ENCODE data around the gene CRB2.
A peak's percentile ranks its signal among the peaks of the same experiment; 100 is the strongest.
"Not testable (repeated sequence)": the region's sequence is repeated elsewhere in the genome, so short reads cannot be mapped to it uniquely, and the experiment has no call there.

Gene CRB2

GRCh38 chr9:123380852-123381705 is 25.1 kb downstream of the CRB2 start:
- DNase-seq (ENCODE audit: low read depth): no peak

DNA sequence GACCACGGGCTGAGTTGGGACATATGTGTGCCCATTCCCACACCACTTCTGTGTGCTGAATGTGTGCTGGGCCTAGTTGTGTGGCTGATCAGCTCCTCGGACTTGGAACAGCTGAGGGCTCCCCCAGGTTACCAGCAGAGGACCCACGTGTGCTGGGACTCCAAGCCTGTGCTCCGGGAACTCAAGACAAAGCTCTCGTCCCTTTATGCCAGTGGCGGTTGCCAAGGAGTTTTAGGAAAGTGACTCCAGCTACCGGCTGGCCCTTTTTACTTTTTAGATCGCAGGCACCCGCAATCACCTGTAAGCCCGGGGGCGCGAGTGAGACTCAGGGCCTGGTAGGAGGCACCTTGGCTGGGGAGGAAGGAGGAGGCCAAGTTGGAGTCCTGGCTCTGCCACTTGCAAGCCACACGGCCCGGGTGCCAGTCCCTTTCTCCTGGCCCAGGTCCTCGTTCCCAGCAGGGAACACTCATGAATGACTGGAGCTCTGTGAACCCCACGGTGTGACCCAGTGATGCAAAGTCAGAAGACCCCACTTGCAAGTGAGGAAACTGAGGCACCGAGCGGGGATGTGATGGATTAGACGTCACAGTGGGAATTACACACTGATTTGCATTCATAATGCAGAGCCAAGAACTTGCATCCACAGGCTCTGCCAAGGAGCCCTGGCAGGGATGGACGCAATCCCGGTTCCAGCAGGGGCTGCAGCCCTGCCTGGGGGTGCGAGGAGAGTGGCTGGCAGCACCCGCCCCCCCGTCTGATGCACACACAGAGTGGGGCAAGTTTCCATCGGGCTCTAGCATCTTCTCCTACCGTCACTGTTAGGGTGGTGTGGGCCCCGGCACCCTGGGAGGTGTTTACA is 26.9 kb downstream of the CRB2 start:
- no peak for DNase-seq (ENCODE audit: low read depth)

DNA sequence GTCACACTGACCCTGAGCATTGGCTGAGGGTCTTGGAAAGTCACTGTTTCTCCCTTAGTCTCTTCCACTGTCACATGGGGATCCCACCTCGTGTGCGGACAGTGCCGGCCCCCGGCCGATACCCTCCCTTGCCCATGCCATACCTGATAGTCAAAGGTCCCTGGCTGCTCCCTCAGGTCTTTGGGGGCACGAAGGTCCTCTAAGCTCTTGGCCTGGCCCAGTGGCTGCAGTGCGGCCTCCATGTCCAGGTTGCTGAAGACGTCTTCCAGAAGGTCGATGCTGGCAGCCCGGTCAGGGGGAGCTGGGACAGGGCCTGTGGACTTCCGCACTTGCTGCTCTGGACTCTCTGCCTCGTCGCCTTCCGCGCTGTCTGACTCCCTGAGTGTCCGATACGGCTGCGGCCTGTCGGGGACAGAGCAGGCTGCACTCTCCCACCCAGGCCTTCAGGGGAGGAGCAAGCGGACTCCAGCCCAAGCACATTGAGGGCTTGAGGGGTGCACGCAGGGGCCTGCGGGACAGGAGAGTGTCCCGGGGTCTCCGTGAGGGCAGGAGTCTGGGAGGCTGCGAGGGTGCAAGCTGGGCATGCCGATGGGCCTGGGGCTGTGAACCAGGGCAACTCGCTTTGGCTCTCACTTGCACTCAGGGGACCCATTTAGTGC is 27.6 kb downstream of the CRB2 start:
- DNase-seq (ENCODE audit: low read depth): no peak

GRCh38 chr9:123387686-123388085 is 31.7 kb downstream of the CRB2 start:
- DNase-seq (ENCODE audit: low read depth): no peak

GRCh38 chr9:123389070-123389469 is 33.1 kb downstream of the CRB2 start:
- no peak for DNase-seq (ENCODE audit: low read depth)

GRCh38 chr9:123389698-123390097 is 33.7 kb downstream of the CRB2 start:
- DNase-seq (ENCODE audit: low read depth): no peak

DNA sequence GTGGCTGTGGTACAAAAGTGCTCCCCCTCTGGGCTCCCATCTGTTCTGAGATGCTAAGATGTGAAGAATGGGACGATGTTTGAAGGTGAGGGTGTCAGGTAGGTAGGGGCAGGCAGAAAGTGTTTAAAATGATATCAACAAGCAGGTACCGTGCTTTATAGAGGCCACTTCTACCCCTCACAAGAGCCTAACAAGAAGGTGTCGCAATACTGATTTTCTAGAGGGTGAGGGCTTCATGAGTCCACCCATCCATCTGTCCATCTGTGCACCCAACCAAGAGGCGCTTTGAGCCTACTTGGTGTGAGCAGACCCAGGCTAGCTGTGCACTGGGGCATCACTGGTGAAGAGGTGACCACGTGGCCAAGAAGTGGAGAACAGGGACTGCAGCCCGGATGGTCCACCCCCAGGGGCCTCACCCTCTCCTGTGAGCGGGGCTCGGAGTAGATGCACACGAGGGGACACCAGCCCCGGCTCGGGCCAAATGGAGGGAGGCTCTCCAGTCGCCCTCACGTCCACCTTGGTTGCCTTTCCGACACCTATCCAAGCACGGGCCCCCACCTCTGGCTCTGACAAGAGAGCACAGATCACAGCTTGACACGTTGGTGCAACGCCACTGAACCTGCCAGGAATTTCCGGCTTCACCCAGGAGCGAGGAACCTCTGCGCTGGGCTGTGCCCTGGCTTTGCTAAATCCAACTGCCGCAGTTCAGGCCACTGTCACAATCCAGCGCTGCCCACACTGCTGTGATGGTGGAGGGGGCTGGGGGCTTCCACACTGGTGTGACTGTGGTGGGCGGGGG is 34.5 kb downstream of the CRB2 start:
- DNase-seq (ENCODE audit: low read depth): no peak

DNA sequence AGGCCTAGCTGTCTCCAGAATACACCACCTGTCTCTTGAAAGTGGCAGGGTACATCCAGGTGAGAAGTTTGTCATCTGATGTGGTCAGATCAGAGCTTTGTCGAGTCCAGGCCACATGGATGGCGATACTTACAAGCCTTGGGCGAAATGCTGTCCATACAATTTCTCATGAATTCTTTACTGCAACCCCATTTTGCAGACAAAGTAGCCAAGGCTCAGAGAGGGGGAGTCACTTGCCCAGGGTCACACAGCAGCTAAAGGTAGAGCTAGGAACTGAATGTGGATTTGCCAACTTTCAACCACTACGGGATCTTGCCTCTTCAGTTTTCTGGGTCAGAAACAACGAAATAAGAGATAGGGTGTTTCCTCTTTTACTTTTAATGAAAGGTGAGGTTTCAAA is 35.2 kb downstream of the CRB2 start:
- no peak for DNase-seq (ENCODE audit: low read depth)

- DNase-seq (ENCODE audit: low read depth): no peak
Observed at GRCh38 chr9:123391946-123392345, 35.9 kb downstream of the CRB2 start.

- DNase-seq (ENCODE audit: low read depth): no peak
Observed at GRCh38 chr9:123392802-123393201, 36.8 kb downstream of the CRB2 start.

- DNase-seq (ENCODE audit: low read depth): no peak
Observed at GRCh38 chr9:123394291-123395235, 38.6 kb downstream of the CRB2 start.

DNA sequence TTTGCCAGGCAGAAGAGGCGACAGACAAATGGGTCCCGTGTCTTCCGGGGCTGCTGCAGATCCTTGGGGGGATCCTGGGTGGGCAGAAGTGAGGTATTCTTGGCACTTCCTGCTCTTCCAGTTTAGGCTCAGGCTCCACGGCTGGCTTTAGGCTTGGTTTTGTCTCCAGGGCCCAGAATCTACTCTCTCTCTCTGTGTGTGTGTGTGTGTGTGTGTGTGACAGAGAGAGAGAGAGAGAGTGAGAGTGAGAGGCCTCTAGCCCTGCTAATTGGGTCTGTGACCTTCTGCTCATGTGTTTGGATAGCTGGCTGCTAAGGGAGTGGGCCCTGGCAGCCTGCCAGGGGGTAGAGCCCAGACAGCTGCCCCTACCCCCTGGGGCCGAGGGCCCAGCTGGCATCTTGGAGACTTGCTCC is 39.3 kb downstream of the CRB2 start:
- no peak for DNase-seq (ENCODE audit: low read depth)

- no peak for DNase-seq (ENCODE audit: low read depth)
Observed at GRCh38 chr9:123395689-123396511, 39.9 kb downstream of the CRB2 start.

- DNase-seq (ENCODE audit: low read depth): no peak
Observed at GRCh38 chr9:123397975-123398374, 42.0 kb downstream of the CRB2 start.

DNA sequence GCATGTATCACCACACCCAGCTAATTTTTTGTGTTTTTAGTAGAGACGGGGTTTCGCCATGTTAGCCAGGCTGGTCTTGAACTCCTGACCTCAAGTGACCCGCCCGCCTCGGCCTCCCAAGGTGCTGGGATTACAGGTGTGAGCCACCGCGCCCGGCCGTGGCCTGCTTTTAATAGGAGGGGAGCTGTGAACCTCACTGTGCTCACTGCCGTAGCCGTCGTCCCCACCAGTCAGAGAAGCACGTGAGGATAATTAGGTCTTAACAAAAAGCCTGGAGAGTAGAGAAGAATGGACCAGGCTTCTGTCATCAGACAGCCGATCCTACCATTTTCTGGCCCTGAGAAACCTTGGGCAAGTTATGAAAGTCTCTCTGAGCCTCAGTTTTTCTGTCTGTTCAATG is 42.9 kb downstream of the CRB2 start:
- not testable (repeated sequence) for DNase-seq (ENCODE audit: low read depth)

- no peak for DNase-seq (ENCODE audit: low read depth)
Observed at GRCh38 chr9:123399803-123400378, 43.9 kb downstream of the CRB2 start.

GRCh38 chr9:123400926-123401503 is 45.0 kb downstream of the CRB2 start:
- peak; percentile 10 for DNase-seq (ENCODE audit: low read depth)

- peak; percentile 20 for DNase-seq (ENCODE audit: low read depth)
Observed at GRCh38 chr9:123401879-123402513, 46.0 kb downstream of the CRB2 start.

Data from GM04504 (cell line).